HG03103 (cell line): ENCODE results near the gene PCDHB1.
"Not testable (repeated sequence)": the region's sequence is repeated elsewhere in the genome, so short reads cannot be mapped to it uniquely, and the experiment has no call there.

Experiments used
- ATAC-seq: cut with Tn5 transposase; IDR thresholded peaks from one replicate; pipeline ENCODE4 v1.9.1; 2021; ENCODE audit warnings: low read depth; ENCODE audit not compliant: unreplicated experiment

Gene PCDHB1

DNA sequence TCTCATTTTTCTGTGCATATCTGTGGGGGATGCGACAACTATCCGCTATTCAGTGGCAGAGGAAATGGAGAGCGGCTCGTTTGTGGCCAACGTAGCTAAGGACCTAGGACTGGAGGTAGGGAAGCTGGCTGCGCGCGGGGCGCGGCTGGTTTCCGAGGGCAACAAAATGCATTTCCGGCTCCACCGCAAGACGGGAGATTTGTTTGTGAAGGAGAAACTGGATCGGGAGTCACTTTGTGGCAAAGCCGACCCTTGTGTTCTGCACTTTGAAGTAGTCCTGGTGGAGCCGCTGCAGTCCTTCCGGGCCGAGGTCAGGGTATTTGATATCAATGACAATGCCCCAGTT lies 320 bp downstream of the PCDHB1 start:
- ATAC-seq, result no peak

DNA sequence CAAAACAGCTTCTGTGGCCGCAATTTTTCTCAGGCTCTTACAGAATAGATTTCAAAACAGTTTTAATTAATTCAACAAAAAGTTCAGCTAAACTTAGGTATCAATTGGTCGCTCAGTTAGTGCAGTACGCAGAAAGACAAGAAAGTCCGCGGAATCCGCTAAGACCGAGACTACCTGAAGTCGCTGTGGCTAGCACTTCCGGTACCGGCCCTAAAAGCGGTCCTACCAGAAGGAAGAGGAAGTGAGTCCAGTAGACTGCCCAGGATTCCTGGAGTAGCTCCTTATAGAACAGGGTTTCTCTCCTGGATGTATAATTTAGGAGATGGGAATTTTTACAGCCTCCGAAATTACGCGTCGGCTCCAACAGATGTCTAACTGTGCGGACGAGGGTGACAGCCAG lies 26.7 kb downstream of the PCDHB1 start:
- no peak for ATAC-seq

DNA sequence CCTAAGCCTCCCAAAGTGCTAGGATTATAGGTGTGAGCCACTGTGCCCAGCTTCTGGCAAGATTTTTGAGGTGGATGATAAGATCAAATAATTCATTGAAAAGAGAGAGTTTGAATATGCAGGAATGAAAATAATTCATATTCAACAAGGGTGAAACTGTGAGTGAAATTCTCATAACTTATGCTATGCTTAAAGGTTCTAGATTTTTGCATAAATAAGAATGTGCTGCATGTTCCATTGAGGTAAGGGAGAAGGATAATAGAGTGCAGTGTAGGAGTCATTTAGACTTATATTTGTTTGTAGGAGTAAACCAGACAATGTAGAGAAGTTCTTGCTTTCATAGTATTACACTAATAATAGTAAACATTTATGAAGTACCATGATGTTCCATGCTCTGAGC lies 31.1 kb downstream of the PCDHB1 start:
- ATAC-seq, result no peak

DNA sequence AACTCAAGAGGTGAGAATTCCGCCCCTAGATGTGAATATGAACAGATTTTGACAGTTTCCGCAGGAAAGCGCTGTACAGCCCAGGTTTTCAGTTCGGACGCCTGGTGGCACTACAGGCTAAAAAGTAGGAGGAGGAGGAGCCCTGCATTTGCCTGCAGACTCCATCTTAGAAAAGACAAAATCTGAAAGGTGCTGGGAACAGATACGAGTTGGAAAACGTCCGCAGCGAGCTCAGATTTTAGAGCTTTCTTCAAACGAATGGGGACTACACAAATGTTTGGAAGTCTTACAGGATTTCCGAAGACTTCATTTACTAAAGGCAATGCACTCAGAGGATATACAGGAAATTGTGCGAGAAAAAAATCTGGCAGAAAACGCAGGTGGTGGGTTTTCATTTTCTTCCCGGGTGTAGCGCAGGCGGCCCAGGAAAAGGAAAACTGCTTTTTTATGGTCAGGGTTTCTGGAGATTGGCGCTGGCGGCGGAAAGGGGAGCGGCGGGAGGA lies 33.4 kb downstream of the PCDHB1 start:
- no peak for ATAC-seq

DNA sequence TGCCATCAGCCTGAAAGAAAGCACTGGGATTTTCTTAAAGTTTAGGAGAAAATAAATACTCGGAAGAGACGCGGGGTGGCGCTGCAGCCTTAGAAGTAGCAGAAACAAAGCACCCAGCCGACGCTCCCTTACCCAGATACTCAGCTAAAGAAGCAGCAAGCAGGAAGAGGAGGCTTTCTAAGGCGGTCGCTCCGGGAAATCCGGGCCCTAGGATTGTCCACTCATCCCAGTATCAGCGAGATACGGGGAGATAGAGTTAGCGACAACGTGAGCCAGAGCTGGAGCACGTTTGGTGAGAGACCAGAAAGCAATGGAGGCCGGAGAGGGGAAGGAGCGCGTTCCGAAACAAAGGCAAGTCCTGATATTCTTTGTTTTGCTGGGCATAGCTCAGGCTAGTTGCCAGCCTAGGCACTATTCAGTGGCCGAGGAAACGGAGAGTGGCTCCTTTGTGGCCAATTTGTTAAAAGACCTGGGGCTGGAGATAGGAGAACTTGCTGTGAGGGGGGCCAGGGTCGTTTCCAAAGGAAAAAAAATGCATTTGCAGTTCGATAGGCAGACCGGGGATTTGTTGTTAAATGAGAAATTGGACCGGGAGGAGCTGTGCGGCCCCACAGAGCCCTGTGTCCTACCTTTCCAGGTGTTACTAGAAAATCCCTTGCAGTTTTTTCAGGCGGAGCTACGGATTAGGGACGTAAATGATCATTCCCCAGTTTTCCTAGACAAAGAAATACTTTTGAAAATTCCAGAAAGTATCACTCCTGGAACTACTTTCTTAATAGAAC lies 43.5 kb downstream of the PCDHB1 start, which contains the start of gene PCDHB2:
Gene PCDHB2, plus strand, starts transcription at position 135 of the 782 bp plus-strand sequence. Its CDS starts 176 bp downstream, at position 311.
- no peak for ATAC-seq

DNA sequence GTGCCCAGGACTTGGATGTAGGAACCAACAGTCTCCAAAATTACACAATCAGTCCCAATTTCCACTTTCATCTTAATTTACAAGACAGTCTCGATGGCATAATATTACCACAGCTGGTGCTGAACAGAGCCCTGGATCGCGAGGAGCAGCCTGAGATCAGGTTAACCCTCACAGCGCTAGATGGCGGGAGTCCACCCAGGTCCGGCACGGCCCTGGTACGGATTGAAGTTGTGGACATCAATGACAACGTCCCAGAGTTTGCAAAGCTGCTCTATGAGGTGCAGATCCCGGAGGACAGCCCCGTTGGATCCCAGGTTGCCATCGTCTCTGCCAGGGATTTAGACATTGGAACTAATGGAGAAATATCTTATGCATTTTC lies 44.1 kb downstream of the PCDHB1 start:
- ATAC-seq, result no peak

DNA sequence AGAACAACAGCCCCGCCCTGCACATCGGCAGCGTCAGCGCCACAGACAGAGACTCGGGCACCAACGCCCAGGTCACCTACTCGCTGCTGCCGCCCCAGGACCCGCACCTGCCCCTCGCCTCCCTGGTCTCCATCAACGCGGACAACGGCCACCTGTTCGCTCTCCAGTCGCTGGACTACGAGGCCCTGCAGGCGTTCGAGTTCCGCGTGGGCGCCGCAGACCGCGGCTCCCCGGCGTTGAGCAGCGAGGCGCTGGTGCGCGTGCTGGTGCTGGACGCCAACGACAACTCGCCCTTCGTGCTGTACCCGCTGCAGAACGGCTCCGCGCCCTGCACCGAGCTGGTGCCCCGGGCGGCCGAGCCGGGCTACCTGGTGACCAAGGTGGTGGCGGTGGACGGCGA lies 45.0 kb downstream of the PCDHB1 start:
- not testable (repeated sequence) for ATAC-seq

DNA sequence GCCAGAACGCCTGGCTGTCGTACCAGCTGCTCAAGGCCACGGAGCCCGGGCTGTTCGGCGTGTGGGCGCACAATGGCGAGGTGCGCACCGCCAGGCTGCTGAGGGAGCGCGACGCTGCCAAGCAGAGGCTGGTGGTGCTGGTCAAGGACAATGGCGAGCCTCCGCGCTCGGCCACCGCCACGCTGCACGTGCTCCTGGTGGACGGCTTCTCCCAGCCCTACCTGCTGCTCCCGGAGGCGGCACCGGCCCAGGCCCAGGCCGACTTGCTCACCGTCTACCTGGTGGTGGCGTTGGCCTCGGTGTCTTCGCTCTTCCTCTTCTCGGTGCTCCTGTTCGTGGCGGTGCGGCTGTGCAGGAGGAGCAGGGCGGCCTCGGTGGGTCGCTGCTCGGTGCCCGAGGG lies 45.4 kb downstream of the PCDHB1 start:
- ATAC-seq, result not testable (repeated sequence)

DNA sequence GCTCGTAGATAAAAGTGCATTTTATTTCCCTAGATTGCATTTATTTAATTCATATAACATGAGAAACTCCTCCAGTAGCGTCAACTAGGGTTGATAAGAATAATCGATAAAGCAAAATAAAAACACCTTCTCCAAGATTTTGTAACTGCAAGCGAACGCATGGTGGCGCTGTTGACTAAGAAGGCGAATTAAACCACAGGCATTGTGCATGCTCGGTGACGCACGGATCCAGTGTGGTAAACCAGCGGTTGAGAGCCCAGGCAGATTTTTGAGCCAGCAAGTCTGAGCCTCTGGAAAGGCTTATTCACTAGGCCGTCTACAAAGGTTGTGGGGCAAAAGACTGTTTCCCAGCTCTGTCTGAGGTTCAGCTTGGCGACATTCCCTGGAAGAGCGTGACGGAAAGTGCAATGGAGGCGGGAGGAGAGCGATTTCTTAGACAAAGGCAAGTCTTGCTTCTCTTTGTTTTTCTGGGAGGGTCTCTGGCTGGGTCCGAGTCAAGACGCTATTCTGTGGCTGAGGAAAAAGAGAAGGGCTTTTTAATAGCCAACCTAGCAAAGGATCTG lies 49.1 kb downstream of the PCDHB1 start, which contains the start of gene PCDHB3:
Gene PCDHB3, plus strand, starts transcription at position 231 of the 563 bp plus-strand sequence. Its CDS starts 177 bp downstream, at position 408.
- no peak for ATAC-seq

DNA sequence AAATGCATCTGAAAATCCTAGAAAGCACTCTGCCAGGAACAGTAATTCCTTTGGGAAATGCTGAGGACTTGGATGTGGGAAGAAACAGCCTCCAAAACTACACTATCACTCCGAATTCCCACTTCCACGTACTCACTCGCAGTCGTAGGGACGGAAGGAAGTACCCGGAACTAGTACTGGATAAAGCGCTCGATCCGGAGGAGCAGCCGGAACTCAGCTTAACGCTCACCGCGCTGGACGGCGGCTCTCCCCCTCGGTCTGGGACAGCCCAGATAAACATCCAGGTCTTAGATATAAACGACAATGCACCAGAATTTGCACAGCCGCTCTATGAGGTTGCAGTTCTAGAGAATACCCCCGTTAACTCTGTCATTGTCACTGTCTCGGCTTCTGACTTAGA lies 49.9 kb downstream of the PCDHB1 start:
- no peak for ATAC-seq

DNA sequence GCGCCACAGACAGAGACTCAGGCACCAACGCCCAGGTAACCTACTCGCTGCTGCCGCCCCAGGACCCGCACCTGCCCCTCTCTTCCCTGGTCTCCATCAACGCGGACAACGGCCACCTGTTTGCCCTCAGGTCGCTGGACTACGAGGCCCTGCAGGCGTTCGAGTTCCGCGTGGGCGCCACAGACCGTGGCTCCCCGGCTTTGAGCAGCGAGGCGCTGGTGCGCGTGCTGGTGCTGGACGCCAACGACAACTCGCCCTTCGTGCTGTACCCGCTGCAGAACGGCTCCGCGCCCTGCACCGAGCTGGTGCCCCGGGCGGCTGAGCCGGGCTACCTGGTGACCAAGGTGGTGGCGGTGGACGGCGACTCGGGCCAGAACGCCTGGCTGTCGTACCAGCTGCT lies 50.9 kb downstream of the PCDHB1 start:
- not testable (repeated sequence) for ATAC-seq

DNA sequence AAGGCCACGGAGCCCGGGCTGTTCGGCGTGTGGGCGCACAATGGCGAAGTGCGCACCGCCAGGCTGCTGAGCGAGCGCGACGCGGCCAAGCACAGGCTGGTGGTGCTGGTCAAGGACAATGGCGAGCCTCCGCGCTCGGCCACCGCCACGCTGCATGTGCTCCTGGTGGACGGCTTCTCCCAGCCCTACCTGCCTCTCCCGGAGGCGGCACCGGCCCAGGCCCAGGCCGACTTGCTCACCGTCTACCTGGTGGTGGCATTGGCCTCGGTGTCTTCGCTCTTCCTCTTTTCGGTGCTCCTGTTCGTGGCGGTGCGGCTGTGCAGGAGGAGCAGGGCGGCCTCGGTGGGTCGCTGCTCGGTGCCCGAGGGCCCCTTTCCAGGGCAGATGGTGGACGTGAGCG lies 51.3 kb downstream of the PCDHB1 start:
- ATAC-seq, result not testable (repeated sequence)

DNA sequence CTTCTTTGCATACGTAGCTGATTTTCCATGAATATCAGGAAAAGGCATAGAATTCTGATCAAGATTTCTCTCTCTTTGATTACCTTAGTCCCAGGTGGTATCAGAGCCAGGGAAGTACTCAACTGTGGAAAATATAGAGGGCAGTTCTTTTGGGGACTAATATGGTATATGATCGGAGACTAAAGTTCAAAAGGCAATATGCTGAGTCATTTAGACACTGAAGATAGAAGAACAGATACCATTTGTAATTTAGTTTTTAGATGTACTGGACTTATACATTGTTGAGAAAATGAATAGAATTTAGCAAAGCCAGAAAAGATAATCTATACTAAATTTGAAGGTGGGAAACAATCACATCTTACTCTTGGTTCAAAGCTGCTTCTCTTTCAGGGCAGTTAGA lies 54.2 kb downstream of the PCDHB1 start:
- no peak for ATAC-seq
